A549 (cell line): ENCODE results near the gene TTLL13. TPM values are rescaled to one million over a fixed set of nuclear protein-coding genes. Genes with fewer than 3 reads are reported as not detected.

Experiments used
- ATAC-seq, 2 experiments: fragments of 200-7000 bp in 1 of 2; fragments of >200 bp in 1 of 2; cut with Nextera tagmentation in 1 of 2; cut with Tn5 transposase in 1 of 2; 3 replicates each; pipeline versions ENCODE4 v1.8.0 to v1.9.1; 2018 to 2020; ENCODE audit warnings: mild to moderate bottlenecking in 1 of 2, moderate library complexity in 1 of 2
- CTCF ChIA-PET: fragments of 300-600 bp; sonication (Branson Sonifier 250); formaldehyde crosslinking; extraction: SDS; loops from one replicate; lab custom pipeline; 2021; ENCODE audit warnings: antibody characterized with exemption, inconsistent platforms; lab: Yijun Ruan, JAX
- POLR2A ChIA-PET: fragments of 350-600 bp; formaldehyde crosslinking; extraction: SDS; loops from one replicate; lab custom pipeline; 2021; ENCODE audit warnings: antibody characterized with exemption, inconsistent platforms; lab: Yijun Ruan, JAX
- DNase-seq, 2 experiments: peaks; one replicate each; pipeline versions ENCODE4 v3.0.0 to v3.0.0-alpha.2; 2011 to 2016; ENCODE audit warnings: low read depth in 1 of 2, low spot score in 1 of 2
- FAIRE-seq: peaks from 2 replicates; lab custom pipeline; 2011; peaks lifted over from hg19 to GRCh38; lab: Jason Lieb, UNC
- H3K27ac ChIP-seq, 2 experiments: fragments of >200 bp; sonication (Bioruptor Twin); formaldehyde crosslinking; 3 replicates each; pipeline ENCODE4 v1.5.1; 2016 to 2017
- H3K4me1 ChIP-seq: fragments of >200 bp; sonication (Bioruptor Twin); formaldehyde crosslinking; 3 replicates; pipeline ENCODE4 v1.6.1; 2016
- H3K4me2 ChIP-seq: fragments of >200 bp; sonication (Bioruptor Twin); formaldehyde crosslinking; 3 replicates; pipeline ENCODE4 v1.6.1; 2016
- H3K4me3 ChIP-seq: fragments of >200 bp; sonication (Bioruptor Twin); formaldehyde crosslinking; 3 replicates; pipeline ENCODE4 v1.5.1; 2016
- H3K9me3 ChIP-seq: fragments of >200 bp; sonication (Bioruptor Twin); formaldehyde crosslinking; 3 replicates; pipeline ENCODE4 v1.6.1; 2016
- CHD2 ChIP-seq: fragments of 150-350 bp; IDR thresholded peaks from 2 replicates; pipeline ENCODE4 v1.6.1; 2014; ENCODE audit warnings: low read length; ENCODE audit not compliant: partially characterized antibody
- E2F6 ChIP-seq: IDR thresholded peaks from 2 replicates; pipeline ENCODE4 v1.6.1; 2012; ENCODE audit warnings: low read depth, borderline replicate concordance
- EP300 ChIP-seq, 2 experiments: fragments of >200 bp; sonication (Bioruptor Twin); formaldehyde crosslinking; IDR thresholded peaks; 2 replicates in 1 of 2; 3 replicates in 1 of 2; pipeline ENCODE4 v1.6.1; 2016 to 2017
- ESRRA ChIP-seq: fragments of 150-350 bp; IDR thresholded peaks from 2 replicates; pipeline ENCODE4 v1.6.1; 2014; ENCODE audit warnings: mild to moderate bottlenecking, low read length, borderline replicate concordance
- GATA3 ChIP-seq: IDR thresholded peaks from 2 replicates; pipeline ENCODE4 v1.6.1; 2012; ENCODE audit warnings: borderline replicate concordance
- HDAC2 ChIP-seq: fragments of 200-600 bp; sonication (generic); IDR thresholded peaks from 2 replicates; pipeline ENCODE4 v1.6.1; 2016
- HEYL ChIP-seq: fragments of 250-450 bp; sonication (Bioruptor Pico); IDR thresholded peaks from 2 replicates; pipeline ENCODE4 v1.8.0; 2021; ENCODE audit warnings: mild to moderate bottlenecking, moderate library complexity
- JUN ChIP-seq, 2 experiments: fragments of >200 bp; sonication (Bioruptor Twin); formaldehyde crosslinking; IDR thresholded peaks; 2 replicates in 1 of 2; 3 replicates in 1 of 2; pipeline ENCODE4 v1.6.1; 2016 to 2017
- JUNB ChIP-seq: fragments of >200 bp; sonication (Bioruptor Twin); formaldehyde crosslinking; IDR thresholded peaks from 2 replicates; pipeline ENCODE4 v1.6.1; 2016
- MAZ ChIP-seq: fragments of 150-350 bp; IDR thresholded peaks from 2 replicates; pipeline ENCODE4 v1.6.1; 2014; ENCODE audit warnings: antibody characterized with exemption, low read depth, low read length, borderline replicate concordance
- NR3C1 ChIP-seq: fragments of >200 bp; sonication (Bioruptor Twin); formaldehyde crosslinking; IDR thresholded peaks from 3 replicates; pipeline ENCODE4 v1.6.1; 2017
- RAD21 ChIP-seq, 2 experiments: fragments of >200 bp in 1 of 2; sonication (Bioruptor Twin) in 1 of 2; formaldehyde crosslinking in 1 of 2; IDR thresholded peaks in 1 of 2; conservative IDR thresholded peaks in 1 of 2; 2 replicates in 1 of 2; 3 replicates in 1 of 2; pipeline ENCODE4 v1.6.1; 2012 to 2018; ENCODE audit warnings: inconsistent platforms in 1 of 2
- RNF2 ChIP-seq: fragments of 200-600 bp; sonication (generic); IDR thresholded peaks from 2 replicates; pipeline ENCODE4 v1.6.1; 2016; ENCODE audit warnings: low read depth, mild to moderate bottlenecking, antibody characterized with exemption, moderate library complexity, borderline replicate concordance
- SMC3 ChIP-seq: fragments of >200 bp; sonication (Bioruptor Twin); formaldehyde crosslinking; IDR thresholded peaks from 3 replicates; pipeline ENCODE4 v1.6.1; 2018; ENCODE audit warnings: inconsistent platforms
- TFCP2L1 ChIP-seq: fragments of 250-450 bp; sonication (Bioruptor Pico); IDR thresholded peaks from 2 replicates; pipeline ENCODE4 v1.5.0; 2021; ENCODE audit warnings: mild to moderate bottlenecking
- WGBS: methylation state at CpG from one replicate; pipeline ENCODE4 v1.1.6; 2017; ENCODE audit errors: missing lambda C conversion rate; 5-methylcytosine and 5-hydroxymethylcytosine counted together
- polyA plus RNA-seq, 4 experiments: library from polyadenylated mRNA; depleted of rRNA in 3 of 4; stranded (reverse); fragments of >200 nt; fragmentation: RNase III in 1 of 4; extraction: RNeasy Plus Mini Kit Qiagen cat#74134 plus additional on column Dnase treatment in 1 of 4; gene quantifications; 2 replicates in 3 of 4; 3 replicates in 1 of 4; pipeline ENCODE4 v1.2.3, GENCODE V29; 2011 to 2017
- TF ChIP-seq, protein P1 (sequence below): fragments of 150-350 bp; IDR thresholded peaks from 2 replicates; pipeline ENCODE4 v1.6.1; 2014; ENCODE audit warnings: low read depth, mild to moderate bottlenecking, low read length
- TF ChIP-seq, protein P2 (sequence below): fragments of >200 bp; sonication (Bioruptor Twin); formaldehyde crosslinking; IDR thresholded peaks from 3 replicates; pipeline ENCODE4 v1.5.1; 2016

TTLL13 gene
- polyA plus RNA-seq, 2 of the 4 experiments (the other 2 are of a cell fraction): 0.17 to 0.61 TPM

- Histone ChIP-seq H3K4me3 (no peak overlapping the region), H3K9me3 (no peaks in the 10 kb centered on the region)
- POLR2A ChIA-PET: interaction anchor here (1.7 to 2.6 kb wide), 3 partner anchors 12 to 22 kb away, joined by 4 to 17 read pairs (median 11); partner anchors contain the start of genes CIB1, GDPGP1 and SEMA4B
- ATAC-seq: no peak
- TF ChIP-seq GATA3 (no peak), ESRRA (no peak), E2F6 (no peak), HDAC2 (no peak), NR3C1 (no peak), MAZ (no peak), HEYL (CRISPR knock-in tag) (no peak), CHD2 (no peak), JUN (IDR thresholded peaks at IDR 0.05) (no peak), TFCP2L1 (CRISPR knock-in tag) (no peak), RNF2 (no peak)
- TF ChIP-seq, protein P1, sequence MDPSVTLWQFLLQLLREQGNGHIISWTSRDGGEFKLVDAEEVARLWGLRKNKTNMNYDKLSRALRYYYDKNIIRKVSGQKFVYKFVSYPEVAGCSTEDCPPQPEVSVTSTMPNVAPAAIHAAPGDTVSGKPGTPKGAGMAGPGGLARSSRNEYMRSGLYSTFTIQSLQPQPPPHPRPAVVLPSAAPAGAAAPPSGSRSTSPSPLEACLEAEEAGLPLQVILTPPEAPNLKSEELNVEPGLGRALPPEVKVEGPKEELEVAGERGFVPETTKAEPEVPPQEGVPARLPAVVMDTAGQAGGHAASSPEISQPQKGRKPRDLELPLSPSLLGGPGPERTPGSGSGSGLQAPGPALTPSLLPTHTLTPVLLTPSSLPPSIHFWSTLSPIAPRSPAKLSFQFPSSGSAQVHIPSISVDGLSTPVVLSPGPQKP: no peak
- TF ChIP-seq, all 56 proteins: peak for 0
- no peak for DNase-seq
- WGBS: 91% methylated on average over 11 of the region's 11 CpGs
- no peak for FAIRE-seq
- Histone ChIP-seq H3K27ac (peak overlapping the region in 1 of 2 experiments; percentile 90; a peak in 4 of 6 replicates), H3K4me2 (no peak overlapping the region), H3K4me1 (peaks cover 58% of the 10 kb centered on the region)
- CTCF ChIA-PET: interaction anchor here (0.6 to 36.4 kb wide), 15 partner anchors 8 to 435 kb away, joined by 3 to 732 read pairs (median 4); partner anchors contain the start of genes CIB1, GDPGP1 and SEMA4B
These were observed 35.5 kb upstream of the TTLL13 start for GRCh38 chr15:90213818-90214204.

GRCh38 chr15:90214553-90215196, 34.7 kb upstream of the TTLL13 start:
- TF ChIP-seq, protein P2, sequence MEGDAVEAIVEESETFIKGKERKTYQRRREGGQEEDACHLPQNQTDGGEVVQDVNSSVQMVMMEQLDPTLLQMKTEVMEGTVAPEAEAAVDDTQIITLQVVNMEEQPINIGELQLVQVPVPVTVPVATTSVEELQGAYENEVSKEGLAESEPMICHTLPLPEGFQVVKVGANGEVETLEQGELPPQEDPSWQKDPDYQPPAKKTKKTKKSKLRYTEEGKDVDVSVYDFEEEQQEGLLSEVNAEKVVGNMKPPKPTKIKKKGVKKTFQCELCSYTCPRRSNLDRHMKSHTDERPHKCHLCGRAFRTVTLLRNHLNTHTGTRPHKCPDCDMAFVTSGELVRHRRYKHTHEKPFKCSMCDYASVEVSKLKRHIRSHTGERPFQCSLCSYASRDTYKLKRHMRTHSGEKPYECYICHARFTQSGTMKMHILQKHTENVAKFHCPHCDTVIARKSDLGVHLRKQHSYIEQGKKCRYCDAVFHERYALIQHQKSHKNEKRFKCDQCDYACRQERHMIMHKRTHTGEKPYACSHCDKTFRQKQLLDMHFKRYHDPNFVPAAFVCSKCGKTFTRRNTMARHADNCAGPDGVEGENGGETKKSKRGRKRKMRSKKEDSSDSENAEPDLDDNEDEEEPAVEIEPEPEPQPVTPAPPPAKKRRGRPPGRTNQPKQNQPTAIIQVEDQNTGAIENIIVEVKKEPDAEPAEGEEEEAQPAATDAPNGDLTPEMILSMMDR: peak; percentile 13; the same call in 1 of the 3 replicates
- no peak for TF ChIP-seq JUNB
- TF ChIP-seq RAD21 (conservative IDR thresholded peaks at IDR 0.05 in 1 of 2, IDR thresholded peaks at IDR 0.05 in 1 of 2): peak in 1 of 2 experiments; percentile 23; a peak in 2 of 5 replicates
- peak; percentile 21; the same call in 1 of the 3 replicates for TF ChIP-seq SMC3
- TF ChIP-seq HDAC2: no peak
- no peak for TF ChIP-seq EP300 (IDR thresholded peaks at IDR 0.05)
- H3K9me3 ChIP-seq: no peaks in the 10 kb centered on the region
- DNase-seq: peak; percentile 64 to 69
- H3K4me3 ChIP-seq: no peak overlapping the region
- no peak overlapping the region for H3K4me2 ChIP-seq
- no peak for FAIRE-seq
- ChIA-PET CTCF (interaction anchor here (0.7 to 36.4 kb wide), 19 partner anchors 10 to 480 kb away, joined by 3 to 732 read pairs (median 3); partner anchors contain the start of genes CIB1, GDPGP1 and SEMA4B), POLR2A (interaction anchor here (0.6 to 1.7 kb wide), 5 partner anchors 13 to 451 kb away, joined by 3 to 5 read pairs (median 4); partner anchors contain the start of genes CIB1 and SEMA4B)
- peaks cover 61% of the 10 kb centered on the region for H3K4me1 ChIP-seq
- 78% methylated on average over 8 of the region's 8 CpGs for WGBS
- peak in 1 of 2 experiments; percentile 53; a peak in 3 of 6 replicates for ATAC-seq
- peak overlapping the region; percentile 9 to 21; a peak in 2 of 6 replicates for H3K27ac ChIP-seq
